GM12801 (cell line): ENCODE measurements around the gene GNB3.

Experiments used
- TF ChIP-seq, protein P1 (sequence below): IDR thresholded peaks from one replicate; pipeline ENCODE4 v1.5.1; 2011; ENCODE audit warnings: control low read depth; ENCODE audit not compliant: insufficient read length; ENCODE audit errors: extremely low read depth

Gene GNB3

GRCh38 chr12:6872073-6873048 is 31.6 kb downstream of the GNB3 start:
- TF ChIP-seq, protein P1, sequence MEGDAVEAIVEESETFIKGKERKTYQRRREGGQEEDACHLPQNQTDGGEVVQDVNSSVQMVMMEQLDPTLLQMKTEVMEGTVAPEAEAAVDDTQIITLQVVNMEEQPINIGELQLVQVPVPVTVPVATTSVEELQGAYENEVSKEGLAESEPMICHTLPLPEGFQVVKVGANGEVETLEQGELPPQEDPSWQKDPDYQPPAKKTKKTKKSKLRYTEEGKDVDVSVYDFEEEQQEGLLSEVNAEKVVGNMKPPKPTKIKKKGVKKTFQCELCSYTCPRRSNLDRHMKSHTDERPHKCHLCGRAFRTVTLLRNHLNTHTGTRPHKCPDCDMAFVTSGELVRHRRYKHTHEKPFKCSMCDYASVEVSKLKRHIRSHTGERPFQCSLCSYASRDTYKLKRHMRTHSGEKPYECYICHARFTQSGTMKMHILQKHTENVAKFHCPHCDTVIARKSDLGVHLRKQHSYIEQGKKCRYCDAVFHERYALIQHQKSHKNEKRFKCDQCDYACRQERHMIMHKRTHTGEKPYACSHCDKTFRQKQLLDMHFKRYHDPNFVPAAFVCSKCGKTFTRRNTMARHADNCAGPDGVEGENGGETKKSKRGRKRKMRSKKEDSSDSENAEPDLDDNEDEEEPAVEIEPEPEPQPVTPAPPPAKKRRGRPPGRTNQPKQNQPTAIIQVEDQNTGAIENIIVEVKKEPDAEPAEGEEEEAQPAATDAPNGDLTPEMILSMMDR, result no peak

GRCh38 chr12:6873094-6874014 is 32.6 kb downstream of the GNB3 start, which contains the start of gene SPSB2:
TSS of gene SPSB2 (minus strand) at chr12:6873303. CDS start at chr12:6872901, 402 bp downstream.
- TF ChIP-seq, protein P1, result no peak

GRCh38 chr12:6883252-6883651 is 42.5 kb downstream of the GNB3 start:
- TF ChIP-seq, protein P1, result no peak

- TF ChIP-seq, protein P1, result no peak
Measured at GRCh38 chr12:6883683-6884082, 43.0 kb downstream of the GNB3 start.

DNA sequence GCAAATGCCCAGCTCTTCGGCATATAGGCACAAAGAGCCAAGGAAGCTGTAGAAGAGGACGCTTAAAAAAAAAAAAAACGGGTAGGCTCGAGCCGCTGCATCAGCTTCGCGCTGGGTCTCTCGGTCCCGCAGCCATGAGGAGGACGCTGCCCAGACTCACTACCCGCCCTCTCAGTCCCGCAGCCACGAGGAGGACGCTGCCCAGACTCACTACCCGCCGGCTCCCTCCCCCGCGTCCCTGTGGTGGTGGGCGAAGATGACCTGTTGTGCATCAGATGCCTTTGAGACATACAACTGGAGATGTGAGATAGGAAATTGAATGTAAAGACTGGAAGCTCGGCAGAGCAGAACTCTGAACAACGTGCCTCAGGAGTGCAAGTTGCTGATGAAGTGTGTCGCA is 43.8 kb downstream of the GNB3 start:
- TF ChIP-seq, protein P1, result no peak

- TF ChIP-seq, protein P1, result no peak
Measured at GRCh38 chr12:6887460-6887859, 46.7 kb downstream of the GNB3 start.

GRCh38 chr12:6888360-6888759 is 47.6 kb downstream of the GNB3 start:
- TF ChIP-seq, protein P1, result no peak
